IPS DF 19.7 (cell line): ENCODE measurements around the gene CSNK1D.

Experiments used
- DNase-seq: peaks from one replicate; pipeline ENCODE4 v3.0.0-alpha.2; 2013; ENCODE audit warnings: low read depth, low spot score

CSNK1D gene

GRCh38 chr17:82310877-82311276, 37.4 kb upstream of the CSNK1D start:
- no peak for DNase-seq

- no peak for DNase-seq
Measured at GRCh38 chr17:82309656-82310570, 36.4 kb upstream of the CSNK1D start.

DNA sequence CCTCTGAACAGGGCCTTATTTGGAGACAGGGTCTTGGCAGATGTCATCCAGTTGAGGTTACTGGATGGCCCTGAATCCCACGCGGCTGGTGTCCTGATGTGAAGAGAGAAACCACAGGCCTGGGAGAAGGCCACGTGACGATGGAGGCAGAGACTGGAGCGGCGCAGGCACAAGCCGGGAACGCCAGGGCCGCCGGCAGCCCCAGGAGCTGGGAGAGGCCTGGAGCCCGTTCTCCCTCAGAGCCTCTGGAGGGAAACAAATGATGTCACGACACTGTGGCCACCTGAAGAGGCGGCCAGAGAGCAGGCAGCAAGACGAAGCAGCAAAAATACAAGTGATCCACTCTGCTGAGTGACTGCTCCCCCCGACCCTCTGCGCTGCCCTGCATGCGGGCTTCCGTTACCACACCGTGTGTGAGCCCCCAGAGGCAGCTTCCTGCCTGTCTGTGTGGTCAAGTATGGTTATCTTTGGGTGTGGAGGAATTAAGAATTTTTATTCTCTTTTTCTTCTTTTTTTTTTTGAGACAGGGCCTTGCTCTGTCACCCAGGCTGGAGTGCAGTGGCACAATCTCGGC, 32.3 kb upstream of the CSNK1D start:
- DNase-seq = no peak

GRCh38 chr17:82304826-82305726, 31.6 kb upstream of the CSNK1D start:
- no peak for DNase-seq

- no peak for DNase-seq
Measured at GRCh38 chr17:82303944-82304808, 30.7 kb upstream of the CSNK1D start.

DNA sequence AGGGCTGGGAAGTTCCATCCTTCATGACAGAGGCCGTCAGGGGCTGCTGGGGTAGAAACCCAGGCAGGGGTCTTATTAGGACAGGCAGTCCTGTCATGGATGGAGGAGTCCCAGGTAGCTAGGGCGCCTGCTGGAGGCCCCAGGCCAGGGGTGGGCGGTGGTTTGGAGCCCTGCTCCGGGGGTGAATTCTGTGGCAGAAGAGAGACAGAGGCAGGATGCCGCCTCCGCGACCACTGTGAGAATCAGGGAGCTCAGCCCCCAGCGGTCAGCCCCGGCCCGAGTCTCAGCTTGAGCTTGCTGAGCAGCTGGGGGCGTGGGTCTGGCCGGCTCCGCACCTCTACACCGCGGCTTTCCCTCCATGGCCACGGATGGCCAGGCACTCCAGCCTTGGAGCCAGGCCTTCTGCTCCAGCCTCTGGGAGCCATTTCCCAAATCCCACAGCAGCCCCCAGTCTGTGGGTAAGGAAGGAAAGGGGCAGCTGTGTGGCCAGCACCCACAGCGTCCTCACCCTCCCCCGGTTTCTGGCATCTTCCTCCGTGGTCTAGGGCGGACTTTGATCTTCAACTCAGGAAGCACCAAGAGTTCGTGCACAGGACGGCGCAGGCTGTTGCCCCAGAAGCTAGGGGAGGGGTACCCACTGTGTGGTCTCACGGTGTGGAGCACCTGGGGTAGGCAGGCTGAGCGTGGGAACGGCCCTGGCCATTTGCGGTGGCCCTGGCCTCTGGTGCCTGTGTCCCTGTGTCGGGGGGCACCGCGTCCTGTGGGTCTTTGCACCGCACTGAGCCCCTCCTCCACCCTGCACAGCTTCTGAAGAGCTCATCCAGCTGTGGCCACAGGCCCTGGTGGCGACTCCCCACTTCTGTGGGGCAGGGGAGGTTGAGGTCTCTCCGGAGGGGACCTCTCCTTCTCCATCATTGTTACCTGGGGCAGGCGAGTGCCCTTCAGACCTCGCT, 29.8 kb upstream of the CSNK1D start:
- DNase-seq = no peak

GRCh38 chr17:82302568-82302963, 29.1 kb upstream of the CSNK1D start:
- DNase-seq = no peak

- DNase-seq = no peak
Measured at GRCh38 chr17:82301916-82302567, 28.5 kb upstream of the CSNK1D start.

DNA sequence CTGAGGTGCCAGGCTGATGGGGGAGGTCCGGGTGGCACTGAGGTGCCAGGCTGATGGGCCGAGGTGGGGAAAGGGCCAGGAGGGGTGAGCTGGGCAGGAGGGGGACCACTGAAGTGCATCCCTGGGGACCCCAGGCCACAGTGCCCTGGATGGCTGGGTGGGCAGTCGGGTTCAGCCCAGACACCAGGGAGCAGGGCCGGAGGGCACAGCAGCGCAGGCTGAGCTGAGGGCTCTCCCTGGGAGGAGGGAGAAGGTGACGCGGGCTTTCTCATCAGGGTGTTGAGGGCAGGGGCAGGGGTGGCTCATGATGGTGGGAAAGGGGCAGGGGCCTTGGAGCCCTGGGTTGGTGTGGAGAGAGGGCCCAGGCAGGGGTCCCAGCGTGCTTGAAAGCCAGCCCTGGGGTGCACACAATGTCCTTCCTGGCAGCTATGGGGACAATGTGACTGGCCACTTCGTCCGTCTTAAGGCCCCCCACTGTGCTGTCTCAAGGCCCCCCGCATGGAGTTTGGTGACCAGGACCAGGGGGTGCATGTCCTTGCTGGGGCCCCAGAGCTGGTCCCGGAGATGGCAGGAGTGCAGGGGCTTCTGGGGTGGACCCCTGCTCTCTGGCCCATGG, 27.9 kb upstream of the CSNK1D start:
- DNase-seq = no peak

DNA sequence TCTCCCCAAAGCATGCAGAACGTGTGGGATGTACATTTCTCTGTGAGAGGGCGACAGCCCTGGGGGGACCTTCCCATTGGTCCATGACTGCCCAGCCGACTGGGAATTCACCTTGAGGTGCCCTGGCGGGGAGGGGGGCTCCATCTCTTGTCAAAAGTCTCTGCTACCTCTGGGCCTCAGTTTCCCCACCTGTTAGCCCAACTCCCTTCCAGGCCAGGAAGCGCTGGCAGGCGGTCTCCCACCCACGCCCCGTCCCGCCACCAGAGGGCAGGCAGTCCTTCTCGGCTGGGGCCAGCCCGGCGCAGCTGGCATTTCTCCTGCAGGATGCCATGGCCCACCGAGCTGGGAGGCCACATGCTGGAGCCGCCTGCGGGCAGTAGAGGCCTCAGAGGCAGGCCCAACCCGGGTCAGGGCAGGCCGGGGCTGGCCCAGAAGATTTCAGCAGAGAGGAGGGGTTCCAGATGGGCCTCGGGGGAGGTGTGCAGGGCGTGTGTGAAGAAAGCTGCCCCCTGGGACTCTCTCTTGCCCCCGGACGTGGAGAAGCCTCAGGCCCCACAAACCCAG, 27.3 kb upstream of the CSNK1D start:
- DNase-seq = no peak

GRCh38 chr17:82300228-82300627, 26.7 kb upstream of the CSNK1D start:
- no peak for DNase-seq

GRCh38 chr17:82299452-82299851, 26.0 kb upstream of the CSNK1D start:
- no peak for DNase-seq

DNA sequence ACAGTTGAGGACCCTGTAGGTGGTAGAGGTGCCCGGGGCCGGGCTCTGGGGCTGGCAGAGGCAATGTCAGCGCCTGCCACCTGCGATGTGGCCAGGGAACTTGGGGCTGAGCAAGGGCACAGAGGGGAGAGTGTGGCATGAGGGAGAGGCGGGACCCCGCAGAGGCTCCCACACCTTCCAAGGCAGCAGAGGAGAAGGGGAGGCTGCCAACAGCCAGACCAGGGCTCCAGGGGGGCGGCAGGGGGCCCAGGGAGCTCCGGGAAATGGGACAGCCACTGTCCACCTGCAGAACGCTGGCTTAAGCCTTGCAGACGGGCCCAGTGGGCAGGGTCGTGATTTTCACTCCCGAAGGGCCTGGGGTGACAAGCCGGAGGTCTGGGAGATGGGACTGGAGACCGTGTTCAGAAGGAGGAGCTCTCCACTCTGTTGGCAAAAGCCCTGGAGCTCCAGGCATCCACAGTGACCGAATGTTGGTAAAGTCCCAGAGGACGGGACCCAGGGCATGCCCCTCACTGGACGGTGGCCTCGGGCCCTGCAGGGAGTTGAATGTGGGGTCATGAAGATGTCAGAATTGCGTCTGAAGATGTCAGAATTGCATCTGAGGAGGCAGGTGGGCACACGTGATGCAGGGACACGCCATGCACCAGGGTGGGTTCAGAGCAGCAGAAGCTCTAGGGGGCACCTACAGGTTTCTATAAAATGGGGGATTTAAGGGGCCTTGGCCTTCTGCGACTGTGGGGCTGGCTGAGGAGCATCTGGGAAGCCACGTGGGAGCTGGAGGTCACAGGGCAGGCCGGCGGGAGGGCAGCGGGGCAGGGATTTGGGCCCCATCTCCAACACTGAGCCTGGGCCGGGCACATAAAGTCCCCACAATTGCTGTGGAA, 25.3 kb upstream of the CSNK1D start:
- no peak for DNase-seq

DNA sequence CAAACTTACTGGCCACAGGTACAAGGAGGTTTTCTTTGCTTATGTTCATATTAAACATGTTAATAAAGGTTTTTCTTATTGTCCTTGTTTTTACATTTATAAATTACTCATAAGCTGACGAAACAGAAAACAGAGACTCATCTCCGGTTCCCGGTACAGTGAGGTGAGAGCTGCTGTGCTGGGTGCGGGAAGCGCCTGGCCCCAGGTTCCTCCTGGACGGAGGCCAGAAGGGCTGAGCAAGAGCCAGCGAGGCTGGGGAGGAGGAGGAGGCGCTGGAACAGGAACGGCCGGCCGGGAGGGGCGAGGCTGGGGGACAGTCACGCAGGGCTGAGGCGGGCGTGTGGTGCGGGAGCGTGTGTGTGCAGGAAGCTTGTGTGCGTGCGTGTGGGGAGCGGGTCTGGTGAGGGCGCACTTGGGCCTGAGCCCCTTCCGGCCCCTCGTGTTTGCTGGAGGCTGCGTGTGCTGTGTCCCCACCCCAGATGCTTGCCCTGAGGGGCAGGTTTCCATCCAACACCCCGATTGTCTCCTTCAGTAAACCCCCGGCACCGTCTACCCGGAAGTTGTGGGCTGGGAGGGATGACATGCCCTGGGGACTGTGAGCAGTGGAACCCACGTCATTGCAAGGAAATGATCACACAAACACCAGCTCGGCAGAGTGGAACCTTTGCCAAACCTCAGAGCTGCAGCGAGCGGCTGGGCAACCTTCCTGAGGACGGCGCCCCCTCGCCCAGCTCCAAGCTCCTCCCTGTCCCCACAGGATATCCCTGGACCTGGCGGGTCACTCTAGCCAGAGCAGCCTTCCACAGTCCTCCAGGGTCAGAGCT, 24.4 kb upstream of the CSNK1D start:
- DNase-seq = no peak

DNA sequence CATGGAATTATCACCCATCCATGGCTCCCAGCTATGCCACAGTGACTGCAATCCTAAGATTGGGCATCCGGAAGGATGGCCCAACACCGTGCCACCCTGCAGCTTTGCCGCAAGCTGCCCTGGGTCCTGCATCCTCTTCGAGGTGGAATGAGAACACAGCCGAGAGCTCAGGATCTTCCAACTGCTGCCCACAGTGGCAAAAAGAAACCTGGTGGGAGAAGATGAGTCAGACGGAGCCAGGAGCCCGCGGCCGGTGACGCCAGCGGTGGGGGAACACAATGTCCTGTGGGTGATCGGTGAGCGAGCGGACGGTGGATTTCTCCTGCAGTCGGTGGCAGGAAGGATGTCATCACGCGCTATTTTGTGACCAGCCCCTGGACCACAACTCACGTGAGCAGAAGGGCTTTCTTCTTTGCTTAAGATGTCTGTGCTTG, 23.8 kb upstream of the CSNK1D start:
- DNase-seq = no peak

DNA sequence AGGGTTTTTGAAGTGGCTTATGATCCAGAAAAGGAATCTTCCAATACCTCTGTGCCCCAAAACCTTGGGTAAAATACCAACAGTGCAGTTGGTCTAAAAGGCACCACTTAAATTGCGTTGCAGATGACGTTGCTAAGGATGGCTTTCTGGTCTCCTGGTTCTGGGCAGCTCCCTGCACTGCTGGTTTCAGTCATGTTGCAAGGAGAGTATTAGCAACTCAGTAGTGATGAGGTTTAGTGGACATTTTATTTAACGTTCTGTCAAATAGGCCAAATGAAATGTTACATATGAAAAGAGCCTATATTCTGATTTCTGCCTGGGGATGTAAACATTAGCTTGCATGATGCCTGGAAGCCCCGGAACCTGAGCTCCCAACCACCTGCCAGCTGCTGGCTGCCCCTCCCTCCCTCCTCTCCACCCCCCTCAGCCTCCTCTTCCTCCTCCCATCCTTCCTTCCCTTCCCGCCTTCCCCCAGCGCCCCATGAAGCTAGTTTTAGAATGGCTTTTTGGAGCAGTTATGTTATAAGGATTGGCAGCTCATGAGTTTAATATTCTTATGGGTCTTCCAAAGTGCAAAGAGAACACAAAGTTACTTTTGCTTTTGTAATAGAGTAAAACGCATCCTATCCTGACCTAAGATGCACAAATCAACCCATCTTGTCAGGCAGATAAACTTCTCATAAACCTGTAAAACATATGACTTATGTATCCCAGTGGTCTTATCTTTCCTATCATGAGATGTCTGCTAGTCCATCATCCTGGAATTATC, 23.2 kb upstream of the CSNK1D start:
- no peak for DNase-seq
